Thymus (tissue), 11 donors: Measurements from ENCODE around the gene COQ4. TPM values are rescaled to one million over a fixed set of nuclear protein-coding genes. Genes with fewer than 3 reads are reported as not detected.

Source experiments
- DNase-seq, 9 donors: peaks; one replicate each; pipeline ENCODE4 v3.0.0-alpha.2; 2013; ENCODE audit warnings: low spot score in 9 of 9, low read depth in 6 of 9, missing footprints in 1 of 9
- H3K27ac ChIP-seq, 2 donors: one replicate each; pipeline ENCODE4 v1.5.1; 2013; ENCODE audit warnings: control low read depth in 1 of 2, low read depth in 1 of 2, low read length in 1 of 2, mild to moderate bottlenecking in 1 of 2, moderate library complexity in 1 of 2
- H3K27me3 ChIP-seq, 2 donors: one replicate each; pipeline ENCODE4 v1.5.1; 2013; ENCODE audit warnings: low read length in 1 of 2; ENCODE audit not compliant: control insufficient read depth in 2 of 2, insufficient read depth in 1 of 2
- H3K36me3 ChIP-seq, 2 donors: one replicate each; pipeline ENCODE4 v1.5.1; 2013; ENCODE audit warnings: low read length in 1 of 2, mild to moderate bottlenecking in 1 of 2, moderate library complexity in 1 of 2; ENCODE audit not compliant: control insufficient read depth in 2 of 2, insufficient read depth in 2 of 2
- H3K4me1 ChIP-seq, 2 donors: one replicate each; pipeline ENCODE4 v1.5.1; 2013; ENCODE audit warnings: low read length in 2 of 2; ENCODE audit not compliant: control insufficient read depth in 2 of 2, insufficient read depth in 2 of 2
- H3K4me3 ChIP-seq, 2 donors: one replicate each; pipeline ENCODE4 v1.5.1; 2013; ENCODE audit warnings: low read length in 2 of 2, control low read depth in 1 of 2, mild to moderate bottlenecking in 1 of 2
- H3K9me3 ChIP-seq, 2 donors: one replicate each; pipeline ENCODE4 v1.5.1; 2013; ENCODE audit warnings: low read length in 1 of 2, mild to moderate bottlenecking in 1 of 2; ENCODE audit not compliant: control insufficient read depth in 2 of 2, insufficient read depth in 1 of 2
- WGBS: extraction: QIAGEN DNeasy Blood & Tissue Kit; methylation state at CpG from one replicate; pipeline ENCODE4 v1.1.7; 2013; 5-methylcytosine and 5-hydroxymethylcytosine counted together
- polyA plus RNA-seq: library from polyadenylated mRNA; stranded (reverse); fragments of 200-250 nt; gene quantifications from one replicate; pipeline ENCODE4 v1.2.3, GENCODE V29; 2013
- total RNA-seq: library from RNA; stranded (reverse); fragments of 120-200 nt; gene quantifications from one replicate; pipeline ENCODE4 v1.2.4, GENCODE V29; 2013
- donor health status: healthy.

COQ4 gene
- total and polyA plus RNA-seq, 2 donors = 27.9 to 61.7 TPM

DNA sequence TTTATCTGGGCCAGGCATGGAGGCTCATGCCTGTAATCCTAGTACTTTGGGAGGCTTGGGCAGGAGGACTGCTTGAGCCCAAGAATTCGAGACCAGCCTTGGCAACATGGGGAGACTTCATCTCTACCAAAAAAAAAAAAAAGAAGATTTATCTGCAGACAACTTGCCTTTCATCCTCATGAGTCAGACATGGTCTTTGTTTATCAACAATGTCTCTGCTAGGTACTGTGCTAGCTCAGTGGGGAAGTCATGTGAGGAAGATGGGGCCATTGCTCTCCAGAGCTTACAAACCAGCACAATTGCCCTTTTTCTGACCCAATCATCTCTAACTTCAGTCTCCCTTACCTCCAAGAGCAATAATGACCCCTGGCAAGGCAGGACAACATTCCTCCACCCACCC, 50.1 kb downstream of the COQ4 start:
- 98% methylated on average over 1 of the region's 1 CpG for WGBS
- Histone ChIP-seq H3K36me3 (peaks cover 15 to 16% of the 10 kb centered on the region in 2 donors), H3K27me3 (no peaks in the 10 kb centered on the region), H3K4me1 (peaks cover 10 to 20% of the 10 kb centered on the region in 2 donors), H3K9me3 (peaks cover 0 to 6% of the 10 kb centered on the region in 2 donors), H3K27ac (no peak overlapping the region), H3K4me3 (no peak overlapping the region)
- no peak for DNase-seq

DNA sequence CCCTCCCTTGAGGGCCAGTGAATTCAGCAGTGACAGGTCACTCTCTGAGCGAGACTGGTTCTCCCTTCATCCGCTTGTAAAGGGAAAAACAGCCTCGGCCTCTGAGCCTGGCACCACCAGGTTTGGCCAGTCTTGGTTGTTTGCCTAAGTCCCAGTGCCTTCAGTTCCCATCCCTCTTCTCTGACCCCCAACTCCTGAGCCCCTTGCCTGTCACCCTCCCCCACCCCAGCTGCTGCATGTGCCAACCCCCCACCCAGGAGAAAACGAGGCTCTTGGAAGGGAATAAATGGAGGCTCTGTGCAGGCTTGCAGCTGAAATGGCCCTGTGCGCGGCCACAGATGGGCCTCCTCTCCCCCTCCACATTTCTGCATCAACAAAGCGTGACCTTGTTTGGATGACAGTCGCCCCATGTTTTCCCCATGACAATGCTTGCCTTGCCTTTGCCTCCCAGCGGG, 51.6 kb downstream of the COQ4 start:
- 98% methylated on average over 9 of the region's 9 CpGs for WGBS
- no peak overlapping the region for H3K4me3 ChIP-seq
- H3K27ac ChIP-seq = no peak overlapping the region
- H3K36me3 ChIP-seq = peaks cover 20 to 27% of the 10 kb centered on the region in 2 donors
- H3K9me3 ChIP-seq = peaks cover 0 to 6% of the 10 kb centered on the region in 2 donors
- DNase-seq = no peak
- H3K27me3 ChIP-seq = no peaks in the 10 kb centered on the region
- peaks cover 10 to 20% of the 10 kb centered on the region in 2 donors for H3K4me1 ChIP-seq

DNA sequence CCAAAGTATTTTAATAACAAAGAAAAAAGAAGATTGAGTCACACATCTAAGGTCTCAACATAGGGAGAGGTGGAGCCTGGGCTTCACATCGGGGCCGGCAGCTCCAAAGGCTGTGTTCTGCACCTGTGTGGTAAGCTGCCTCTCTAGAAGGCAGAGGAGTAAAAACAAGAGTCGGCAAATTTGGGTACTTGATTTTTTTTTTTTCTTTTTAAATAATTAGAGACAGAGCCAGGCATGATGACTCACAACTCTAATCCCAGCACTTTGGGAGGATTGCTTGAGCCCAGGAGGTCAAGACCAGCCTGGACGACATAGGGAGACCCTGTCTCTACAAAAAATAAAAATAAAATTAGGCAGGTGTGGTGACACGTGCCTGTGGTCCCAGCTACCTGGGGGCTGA, 53.2 kb downstream of the COQ4 start:
- WGBS = 96% methylated on average over 5 of the region's 5 CpGs
- H3K36me3 ChIP-seq = peaks cover 25 to 35% of the 10 kb centered on the region in 2 donors
- no peak overlapping the region for H3K27ac ChIP-seq
- H3K9me3 ChIP-seq = peaks cover 0 to 3% of the 10 kb centered on the region in 2 donors
- H3K4me3 ChIP-seq = no peak overlapping the region
- H3K27me3 ChIP-seq = no peaks in the 10 kb centered on the region
- DNase-seq = no peak
- H3K4me1 ChIP-seq = peaks cover 8 to 13% of the 10 kb centered on the region in 2 donors

DNA sequence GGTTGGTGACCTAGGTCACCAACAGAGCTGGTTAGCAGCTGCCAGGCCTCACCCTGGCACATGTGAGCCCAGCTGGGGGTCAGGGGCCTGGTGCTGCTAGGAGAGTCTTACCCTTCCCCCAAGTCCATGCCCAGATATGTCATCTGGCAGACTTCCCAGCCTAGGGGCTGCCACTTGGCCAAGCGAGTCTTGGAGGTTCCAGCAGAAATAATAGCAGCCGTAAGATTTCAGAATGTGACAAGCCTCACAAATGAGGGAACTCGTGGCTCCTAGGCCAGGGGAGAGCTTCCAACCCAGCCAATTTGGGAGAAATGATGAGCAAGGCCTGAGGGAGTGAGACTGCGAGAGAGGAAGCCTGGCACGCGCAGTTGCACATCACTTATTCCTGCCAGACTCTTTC, 59.6 kb downstream of the COQ4 start:
- no peak overlapping the region for H3K27ac ChIP-seq
- H3K4me3 ChIP-seq = no peak overlapping the region
- no peaks in the 10 kb centered on the region for H3K27me3 ChIP-seq
- no peaks in the 10 kb centered on the region for H3K4me1 ChIP-seq
- DNase-seq = no peak
- H3K9me3 ChIP-seq = no peaks in the 10 kb centered on the region
- WGBS = 97% methylated on average over 6 of the region's 6 CpGs
- peaks cover 40 to 78% of the 10 kb centered on the region in 2 donors for H3K36me3 ChIP-seq

DNA sequence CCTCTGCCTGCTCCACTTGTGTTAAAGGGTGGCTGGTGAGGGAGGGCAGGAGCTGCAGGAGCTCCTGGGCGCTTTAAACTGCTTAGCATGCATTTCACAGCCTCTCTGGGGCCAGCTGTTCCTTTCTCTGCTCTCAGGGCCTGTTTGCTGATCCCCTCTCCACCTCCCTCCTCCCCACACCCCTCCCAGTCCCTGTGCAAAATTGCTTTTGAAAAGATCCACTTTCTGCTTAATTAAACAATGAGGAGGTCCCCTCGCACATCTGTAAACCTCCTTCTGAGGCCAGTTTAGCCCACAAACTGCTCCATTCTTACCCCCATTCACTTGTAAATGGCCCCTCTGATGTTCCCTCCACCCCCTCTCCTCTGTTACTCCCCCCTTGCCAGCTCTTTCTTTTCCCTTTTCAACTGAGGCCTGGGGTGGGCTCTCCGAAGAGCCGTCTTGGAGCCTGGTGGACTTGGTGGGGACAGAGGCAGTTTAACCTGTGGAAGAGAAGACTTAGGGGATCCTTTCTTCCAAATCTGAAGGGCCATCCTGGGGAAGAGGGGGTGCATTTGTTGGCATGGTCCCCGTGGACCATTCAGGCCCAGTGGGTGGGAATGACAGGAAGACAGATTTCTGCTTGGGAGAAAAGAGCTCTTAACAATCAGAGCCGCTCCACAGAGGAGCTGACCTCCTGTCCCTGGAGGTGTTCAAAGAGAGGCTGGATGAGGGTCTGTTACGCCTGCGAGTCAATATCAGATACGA, 60.5 kb downstream of the COQ4 start:
- WGBS = 98% methylated on average over 9 of the region's 9 CpGs
- H3K9me3 ChIP-seq = no peaks in the 10 kb centered on the region
- no peaks in the 10 kb centered on the region for H3K27me3 ChIP-seq
- no peak overlapping the region for H3K27ac ChIP-seq
- no peak overlapping the region for H3K4me3 ChIP-seq
- H3K36me3 ChIP-seq = peaks cover 43 to 80% of the 10 kb centered on the region in 2 donors
- no peaks in the 10 kb centered on the region for H3K4me1 ChIP-seq
- DNase-seq = no peak

Other genes with a start within 250 kb of the COQ4 start
- gene PTGES2, start 195.1 kb upstream of the COQ4 start, total RNA-seq = 51.6 TPM
- 39.3 TPM for gene PTGES2, start 195.1 kb upstream of the COQ4 start, polyA plus RNA-seq
- 3.4 TPM for gene LCN2, start 173.4 kb upstream of the COQ4 start, total RNA-seq
- gene LCN2, start 173.4 kb upstream of the COQ4 start, polyA plus RNA-seq = 31.9 TPM
- 134 TPM for gene BBLN, start 162.6 kb upstream of the COQ4 start, total RNA-seq
- 162 TPM for gene BBLN, start 162.6 kb upstream of the COQ4 start, polyA plus RNA-seq
- 25.4 TPM for gene CIZ1, start 131.3 kb upstream of the COQ4 start, total RNA-seq
- gene CIZ1, start 131.3 kb upstream of the COQ4 start, polyA plus RNA-seq = 36.5 TPM
- 0.94 TPM for gene DNM1, start 119.5 kb upstream of the COQ4 start, total RNA-seq
- gene DNM1, start 119.5 kb upstream of the COQ4 start, polyA plus RNA-seq = 4.5 TPM
- 18.3 TPM for gene GOLGA2, start 46.8 kb upstream of the COQ4 start, total RNA-seq
- gene GOLGA2, start 46.8 kb upstream of the COQ4 start, polyA plus RNA-seq = 45.0 TPM
- 25.9 TPM for gene SWI5, start 46.6 kb upstream of the COQ4 start, total RNA-seq
- gene SWI5, start 46.6 kb upstream of the COQ4 start, polyA plus RNA-seq = 26.3 TPM
- 20.3 TPM for gene TRUB2, start 392 bp upstream of the COQ4 start, total RNA-seq
- gene TRUB2, start 392 bp upstream of the COQ4 start, polyA plus RNA-seq = 14.9 TPM
- 6.7 TPM for gene SLC27A4, start 17.7 kb downstream of the COQ4 start, total RNA-seq
- 20.7 TPM for gene SLC27A4, start 17.7 kb downstream of the COQ4 start, polyA plus RNA-seq
- gene URM1, start 48.5 kb downstream of the COQ4 start, total RNA-seq = 46.7 TPM
- gene URM1, start 48.5 kb downstream of the COQ4 start, polyA plus RNA-seq = 37.9 TPM
- gene CERCAM, start 98.0 kb downstream of the COQ4 start, total RNA-seq = 2.3 TPM
- gene CERCAM, start 98.0 kb downstream of the COQ4 start, polyA plus RNA-seq = 3.1 TPM
- 34.4 TPM for gene ODF2, start 133.2 kb downstream of the COQ4 start, total RNA-seq
- 22.7 TPM for gene ODF2, start 133.2 kb downstream of the COQ4 start, polyA plus RNA-seq
- 36.8 TPM for gene GLE1, start 181.9 kb downstream of the COQ4 start, total RNA-seq
- gene GLE1, start 181.9 kb downstream of the COQ4 start, polyA plus RNA-seq = 23.7 TPM
- gene SPTAN1, start 229.7 kb downstream of the COQ4 start, total RNA-seq = 109 TPM
- 136 TPM for gene SPTAN1, start 229.7 kb downstream of the COQ4 start, polyA plus RNA-seq